Measurements from ENCODE around the gene ERI3. TPM values are rescaled to one million over a fixed set of nuclear protein-coding genes. Genes with fewer than 3 reads are reported as not detected.
A peak's percentile ranks its signal among the peaks of the same experiment; 100 is the strongest.

The ERI3 gene
- total and polyA plus RNA-seq, 9 of the 15 experiments (the other 6 are each of a cell fraction or from before 2014, with no cell fraction given), result 47.8 to 93.4 (median 67.2) TPM

DNA sequence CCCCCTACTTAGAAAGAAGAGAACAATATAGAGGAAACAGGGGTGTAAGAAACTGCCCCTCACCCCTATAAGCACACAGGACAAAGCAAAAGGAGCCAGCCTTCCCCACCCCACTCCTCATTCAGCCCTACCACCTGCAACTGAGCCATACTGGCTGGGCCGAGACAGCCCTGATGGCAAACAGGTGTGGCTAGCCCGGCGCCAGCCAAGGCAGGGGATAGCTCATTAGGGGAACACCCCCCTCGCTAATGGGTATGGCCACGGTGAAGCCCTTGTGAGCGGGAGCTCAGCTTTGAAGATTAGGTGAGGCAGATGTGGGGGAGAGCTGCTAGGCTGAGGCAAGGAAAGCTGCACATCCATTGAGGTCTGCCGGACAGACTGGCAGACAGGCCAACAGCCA lies 65.5 kb downstream of the ERI3 start:
- H3K27ac ChIP-seq (ENCODE audit: extremely low read depth, low read depth, low read length), result peak overlapping the region; percentile 78; the same call in 1 of the 3 replicates
- POLR2A ChIA-PET, result interaction anchor here (0.7 kb wide), 2 partner anchors 37 to 49 kb away, joined by 3 read pairs; no protein-coding TSS in a partner anchor
- CTCF ChIA-PET (ENCODE audit: low intra/inter-chr PET ratio), result no interaction called here

More for the DNA sequence above, 65.5 kb downstream of the ERI3 start:
- ATAC-seq (no peak), DNase-seq (ENCODE audit: extremely low read depth in 1 of 4, low spot score in 3 of 4) (peak in 1 of 4 experiments; percentile 24), FAIRE-seq (no peak)
- H3K4me1 ChIP-seq (replicated peaks in 1 of 2; ENCODE audit: control insufficient read depth in 2 of 2, insufficient read depth in 2 of 2, low read length in 2 of 2), result peaks cover 31 to 39% of the 10 kb centered on the region in 2 experiments
- in situ Hi-C loops (cut with MboI), result no loop called here
- no peak for TF ChIP-seq SNRNP70 (optimal IDR thresholded peaks at IDR 0.05; ENCODE audit: low read depth, low read length)
- TF ChIP-seq, protein P1, sequence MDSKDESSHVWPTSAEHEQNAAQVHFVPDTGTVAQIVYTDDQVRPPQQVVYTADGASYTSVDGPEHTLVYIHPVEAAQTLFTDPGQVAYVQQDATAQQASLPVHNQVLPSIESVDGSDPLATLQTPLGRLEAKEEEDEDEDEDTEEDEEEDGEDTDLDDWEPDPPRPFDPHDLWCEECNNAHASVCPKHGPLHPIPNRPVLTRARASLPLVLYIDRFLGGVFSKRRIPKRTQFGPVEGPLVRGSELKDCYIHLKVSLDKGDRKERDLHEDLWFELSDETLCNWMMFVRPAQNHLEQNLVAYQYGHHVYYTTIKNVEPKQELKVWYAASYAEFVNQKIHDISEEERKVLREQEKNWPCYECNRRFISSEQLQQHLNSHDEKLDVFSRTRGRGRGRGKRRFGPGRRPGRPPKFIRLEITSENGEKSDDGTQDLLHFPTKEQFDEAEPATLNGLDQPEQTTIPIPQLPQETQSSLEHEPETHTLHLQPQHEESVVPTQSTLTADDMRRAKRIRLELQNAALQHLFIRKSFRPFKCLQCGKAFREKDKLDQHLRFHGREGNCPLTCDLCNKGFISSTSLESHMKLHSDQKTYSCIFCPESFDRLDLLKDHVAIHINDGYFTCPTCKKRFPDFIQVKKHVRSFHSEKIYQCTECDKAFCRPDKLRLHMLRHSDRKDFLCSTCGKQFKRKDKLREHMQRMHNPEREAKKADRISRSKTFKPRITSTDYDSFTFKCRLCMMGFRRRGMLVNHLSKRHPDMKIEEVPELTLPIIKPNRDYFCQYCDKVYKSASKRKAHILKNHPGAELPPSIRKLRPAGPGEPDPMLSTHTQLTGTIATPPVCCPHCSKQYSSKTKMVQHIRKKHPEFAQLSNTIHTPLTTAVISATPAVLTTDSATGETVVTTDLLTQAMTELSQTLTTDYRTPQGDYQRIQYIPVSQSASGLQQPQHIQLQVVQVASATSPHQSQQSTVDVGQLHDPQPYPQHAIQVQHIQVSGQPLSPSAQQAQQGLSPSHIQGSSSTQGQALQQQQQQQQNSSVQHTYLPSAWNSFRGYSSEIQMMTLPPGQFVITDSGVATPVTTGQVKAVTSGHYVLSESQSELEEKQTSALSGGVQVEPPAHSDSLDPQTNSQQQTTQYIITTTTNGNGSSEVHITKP (IDR thresholded peaks at IDR 0.05; ENCODE audit: partially characterized antibody), result peak; percentile 77
- no peaks in the 10 kb centered on the region for H3K9me3 ChIP-seq (replicated peaks; ENCODE audit: control insufficient read depth, insufficient read depth, low read depth, low read length)
- H2AFZ ChIP-seq (ENCODE audit: low read depth, low read length), result no peak overlapping the region
- no peaks in the 10 kb centered on the region for H3K27me3 ChIP-seq (ENCODE audit: control insufficient read depth in 2 of 2, insufficient read depth in 2 of 2, low read length in 2 of 2)
- no peak overlapping the region for H3K4me3 ChIP-seq
- no peaks in the 10 kb centered on the region; the same call in 2 of the 3 replicates for H3K79me2 ChIP-seq (ENCODE audit: control insufficient read depth, insufficient read depth, low read length)
- H3K4me2 ChIP-seq (ENCODE audit: insufficient read depth, low read length), result peak overlapping the region; percentile 68; the same call in 1 of the 2 replicates
- peaks cover 49% of the 10 kb centered on the region for H3K36me3 ChIP-seq (ENCODE audit: control insufficient read depth, insufficient read depth, low read length)
- intact Hi-C loops (cut with micrococcal nuclease), result no loop called here
- H3K9ac ChIP-seq (ENCODE audit: insufficient read depth in 1 of 2, low read depth in 2 of 2, low read length in 2 of 2), result peak overlapping the region in 1 of 2 experiments; percentile 78; a peak in 2 of 4 replicates
- H3K9me1 ChIP-seq (ENCODE audit: control insufficient read depth, insufficient read depth, low read length), result peaks cover 4% of the 10 kb centered on the region
- 75% methylated on average over 7 of the region's 7 CpGs for WGBS (ENCODE audit: insufficient coverage, low coverage, missing lambda C conversion rate)
- BruUV-seq (replicated peaks), result no TSS peak
- H4K20me1 ChIP-seq (replicated peaks; ENCODE audit: control insufficient read depth, insufficient read depth, low read length), result no peaks in the 10 kb centered on the region; the same call in 1 of the 2 replicates
